Measurements from ENCODE around the gene SLC22A7.
A peak's percentile ranks its signal among the peaks of the same experiment; 100 is the strongest.

SLC22A7 gene

GRCh38 chr6:43297644-43298564 lies at the start of gene SLC22A7:
SLC22A7 (plus strand) TSS chr6:43298260; CDS start chr6:43298359, 99 bp downstream.
- no peak for DNase-seq

- no peak for DNase-seq
Measured at GRCh38 chr6:43248791-43249190, 49.3 kb upstream of the SLC22A7 start.

- DNase-seq = no peak
Measured at GRCh38 chr6:43250992-43251373, 47.1 kb upstream of the SLC22A7 start.

- DNase-seq = no peak
Measured at GRCh38 chr6:43253401-43253800, 44.7 kb upstream of the SLC22A7 start.

- no peak for DNase-seq
Measured at GRCh38 chr6:43254138-43254817, 43.8 kb upstream of the SLC22A7 start.

GRCh38 chr6:43254846-43255245 lies 43.2 kb upstream of the SLC22A7 start:
- no peak for DNase-seq

GRCh38 chr6:43255408-43256054 lies 42.5 kb upstream of the SLC22A7 start:
- DNase-seq = no peak

- no peak for DNase-seq
Measured at GRCh38 chr6:43256670-43257366, 41.2 kb upstream of the SLC22A7 start.

- DNase-seq = no peak
Measured at GRCh38 chr6:43257367-43258145, 40.5 kb upstream of the SLC22A7 start.

GRCh38 chr6:43258180-43258579 lies 39.9 kb upstream of the SLC22A7 start:
- DNase-seq = no peak

- DNase-seq = no peak
Measured at GRCh38 chr6:43258807-43259686, 39.0 kb upstream of the SLC22A7 start.

- DNase-seq = no peak
Measured at GRCh38 chr6:43260791-43261190, 37.3 kb upstream of the SLC22A7 start.

GRCh38 chr6:43261198-43261597 lies 36.9 kb upstream of the SLC22A7 start:
- DNase-seq = no peak

GRCh38 chr6:43262000-43262779 lies 35.9 kb upstream of the SLC22A7 start:
- no peak for DNase-seq

GRCh38 chr6:43262780-43263313 lies 35.2 kb upstream of the SLC22A7 start:
- DNase-seq = no peak

- DNase-seq = peak; percentile 77
Measured at GRCh38 chr6:43263314-43264178, 34.5 kb upstream of the SLC22A7 start.

- no peak for DNase-seq
Measured at GRCh38 chr6:43264599-43265145, 33.4 kb upstream of the SLC22A7 start.

- no peak for DNase-seq
Measured at GRCh38 chr6:43265564-43265963, 32.5 kb upstream of the SLC22A7 start.

Measured in stimulated activated CD4-positive, alpha-beta T cell treated with anti-CD3 and anti-CD28 coated beads, Interleukin-12 subunit alpha, Interleukin-12 subunit beta, amount 100 ng/mL, for 4 hours (primary cell).